GM15510 (cell line): Measurements from ENCODE around the gene GLS.

Experiments used
- POLR2A ChIP-seq: IDR thresholded peaks from 3 replicates; pipeline ENCODE4 v1.6.1; 2011; ENCODE audit warnings: borderline replicate concordance; ENCODE audit not compliant: insufficient read length; ENCODE audit errors: extremely low read depth

The GLS gene

GRCh38 chr2:190981733-190982132, 101.1 kb downstream of the GLS start:
- no peak for TF ChIP-seq POLR2A

GRCh38 chr2:190982262-190983034, 101.8 kb downstream of the GLS start:
- TF ChIP-seq POLR2A = no peak

- no peak for TF ChIP-seq POLR2A
These were observed 104.0 kb downstream of the GLS start for GRCh38 chr2:190984595-190984994.

GRCh38 chr2:190986221-190986953, 105.8 kb downstream of the GLS start:
- TF ChIP-seq POLR2A = no peak

- no peak for TF ChIP-seq POLR2A
These were observed 106.5 kb downstream of the GLS start for GRCh38 chr2:190987116-190987515.

GRCh38 chr2:190987938-190988337, 107.3 kb downstream of the GLS start:
- no peak for TF ChIP-seq POLR2A

GRCh38 chr2:190988910-190989309, 108.3 kb downstream of the GLS start:
- no peak for TF ChIP-seq POLR2A

GRCh38 chr2:190990132-190990531, 109.5 kb downstream of the GLS start:
- no peak for TF ChIP-seq POLR2A

GRCh38 chr2:190993292-190993643, 112.6 kb downstream of the GLS start:
- TF ChIP-seq POLR2A = no peak

GRCh38 chr2:190994148-190994547, 113.5 kb downstream of the GLS start:
- TF ChIP-seq POLR2A = no peak

GRCh38 chr2:190995315-190995714, 114.7 kb downstream of the GLS start:
- TF ChIP-seq POLR2A = peak; percentile 3

GRCh38 chr2:190996338-190996946, 115.8 kb downstream of the GLS start:
- TF ChIP-seq POLR2A = peak; percentile 40

GRCh38 chr2:190996947-190997346, 116.3 kb downstream of the GLS start:
- no peak for TF ChIP-seq POLR2A

GRCh38 chr2:190997526-190998113, 117.0 kb downstream of the GLS start:
- peak; percentile 9 for TF ChIP-seq POLR2A

- TF ChIP-seq POLR2A = peak; percentile 6
These were observed 118.4 kb downstream of the GLS start for GRCh38 chr2:190999058-190999457.
